Spleen (tissue), 7 donors: ENCODE measurements around the gene ACSM6.

ENCODE experiments used
- CTCF ChIP-seq, 11 experiments: fragments of 200-600 bp in 7 of 11; fragments of 450-650 bp in 4 of 11; sonication (generic) in 4 of 11; IDR thresholded peaks in 8 of 11; conservative IDR thresholded peaks in 3 of 11; 1 replicate in 7 of 11; 2 replicates in 4 of 11; pipeline versions ENCODE4 v1.4.0 to v1.8.0; 2016 to 2021; ENCODE audit warnings: antibody characterized with exemption in 11 of 11, inconsistent platforms in 4 of 11, mild to moderate bottlenecking in 1 of 11
- POLR2A ChIP-seq, 3 donors: fragments of 450-650 bp; IDR thresholded peaks; one replicate each; pipeline ENCODE4 v1.5.1; 2017; ENCODE audit warnings: antibody characterized with exemption in 3 of 3, mild to moderate bottlenecking in 1 of 3
- POLR2AphosphoS5 ChIP-seq, 3 donors: sonication (generic); formaldehyde crosslinking; IDR thresholded peaks; one replicate each; pipeline ENCODE4 v1.5.1; 2017; ENCODE audit warnings: antibody characterized with exemption in 3 of 3
- donor health status: DM: no; HTN: no; CAD: no; lungs with moderate emphysema.
- donor health status: DM: no; HTN: no; CAD: no.
- donor health status: DM: no; HTN: no; CAD: no.

- TF ChIP-seq CTCF (IDR thresholded peaks at IDR 0.05 in 8 of 11, conservative IDR thresholded peaks at IDR 0.05 in 3 of 11), result no peak
- TF ChIP-seq POLR2AphosphoS5 (IDR thresholded peaks at IDR 0.05), result no peak
- no peak for TF ChIP-seq POLR2A (IDR thresholded peaks at IDR 0.05)
These were observed 54.0 kb downstream of the ACSM6 start for GRCh38 chr10:95247881-95248583.
